Mammary epithelial cell (primary cell): ENCODE data around the gene TM4SF1.

ENCODE experiments used
- CTCF ChIP-seq, 2 donors: IDR thresholded peaks in 1 of 2; conservative IDR thresholded peaks in 1 of 2; 2 replicates each; pipeline ENCODE4 v1.5.1; 2011 to 2012; ENCODE audit warnings: inconsistent platforms in 2 of 2, low read length in 2 of 2, mild to moderate bottlenecking in 2 of 2, control low read depth in 1 of 2, low read depth in 1 of 2; ENCODE audit not compliant: insufficient read depth in 1 of 2; ENCODE audit errors: extremely low read depth in 1 of 2
- EZH2 ChIP-seq: IDR thresholded peaks from 2 replicates; pipeline ENCODE4 v1.6.1; 2012; ENCODE audit warnings: low read length, inconsistent platforms, borderline replicate concordance

- TF ChIP-seq CTCF (conservative IDR thresholded peaks at IDR 0.05 in 1 of 2, IDR thresholded peaks at IDR 0.05 in 1 of 2; ENCODE audit: extremely low read depth in 1 of 2, insufficient read depth in 1 of 2, low read depth in 1 of 2, low read length in 2 of 2): no peak
- TF ChIP-seq EZH2: no peak
These were observed 44.3 kb upstream of the TM4SF1 start for GRCh38 chr3:149421764-149422163.
